ENCODE data around the gene CD300LD. TPM values are rescaled to one million over a fixed set of nuclear protein-coding genes. Genes with fewer than 3 reads are reported as not detected.

Gene CD300LD
- total and polyA plus RNA-seq, 10 donors: 0.06 to 1.4 TPM; not detected in 8

DNA sequence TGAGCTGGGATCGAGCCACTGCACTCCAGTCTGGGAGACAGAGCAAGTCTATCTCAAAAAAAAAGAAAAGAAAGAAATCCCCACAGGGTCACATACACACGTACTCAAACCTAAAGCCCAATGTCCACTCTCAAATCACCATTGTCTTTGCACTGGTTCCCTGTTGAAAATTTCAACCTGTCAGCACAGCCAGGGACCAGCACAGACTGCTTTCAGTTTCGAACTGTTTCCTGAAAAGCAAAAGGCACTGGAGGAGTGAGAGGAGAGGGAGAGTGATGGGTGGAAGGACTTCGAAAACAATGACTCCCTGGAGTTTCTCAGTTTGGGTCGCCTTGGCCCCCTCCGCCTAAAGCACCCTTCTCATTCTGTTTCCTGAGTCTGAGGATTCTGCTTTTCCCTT, 37.2 kb downstream of the CD300LD start:
- H3K4me3 ChIP-seq: no peak overlapping the region
- no peak overlapping the region for H3K27ac ChIP-seq
- H3K9me3 ChIP-seq: no peaks in the 10 kb centered on the region
- H3K27me3 ChIP-seq (replicated peaks in 1 of 7): peaks cover 0 to 13% (median 0%) of the 10 kb centered on the region in 7 donors
- no peak for DNase-seq
- H3K36me3 ChIP-seq: no peaks in the 10 kb centered on the region
- TF ChIP-seq CTCF (IDR thresholded peaks at IDR 0.05 in 8 of 11, conservative IDR thresholded peaks at IDR 0.05 in 3 of 11) (no peak), POLR2A (IDR thresholded peaks at IDR 0.05) (no peak), POLR2AphosphoS5 (IDR thresholded peaks at IDR 0.05) (no peak)
- WGBS, 5 donors: 52 to 67% (median 62%) methylated on average over 6 of the region's 6 CpGs
- H3K4me1 ChIP-seq: peaks cover 0 to 10% (median 0%) of the 10 kb centered on the region in 6 donors
- intact Hi-C loops (cut with DNase I; ENCODE audit: low total_unique reads): no loop called here

- Histone ChIP-seq H3K4me3 (no peak overlapping the region), H3K36me3 (no peaks in the 10 kb centered on the region), H3K27ac (no peak overlapping the region), H3K9me3 (no peaks in the 10 kb centered on the region), H3K4me1 (peaks cover 0 to 9% (median 2%) of the 10 kb centered on the region in 6 donors), H3K27me3 (replicated peaks in 1 of 7) (peaks cover 0 to 21% (median 0%) of the 10 kb centered on the region in 7 donors)
- WGBS, 5 donors: 63 to 74% (median 68%) methylated on average over 7 of the region's 7 CpGs
- intact Hi-C loops (cut with DNase I; ENCODE audit: low total_unique reads): no loop called here
- TF ChIP-seq POLR2AphosphoS5 (IDR thresholded peaks at IDR 0.05) (no peak), CTCF (IDR thresholded peaks at IDR 0.05 in 8 of 11, conservative IDR thresholded peaks at IDR 0.05 in 3 of 11) (no peak), POLR2A (IDR thresholded peaks at IDR 0.05) (no peak)
- no peak for DNase-seq
Measured at GRCh38 chr17:74552037-74552436, 40.0 kb downstream of the CD300LD start.

DNA sequence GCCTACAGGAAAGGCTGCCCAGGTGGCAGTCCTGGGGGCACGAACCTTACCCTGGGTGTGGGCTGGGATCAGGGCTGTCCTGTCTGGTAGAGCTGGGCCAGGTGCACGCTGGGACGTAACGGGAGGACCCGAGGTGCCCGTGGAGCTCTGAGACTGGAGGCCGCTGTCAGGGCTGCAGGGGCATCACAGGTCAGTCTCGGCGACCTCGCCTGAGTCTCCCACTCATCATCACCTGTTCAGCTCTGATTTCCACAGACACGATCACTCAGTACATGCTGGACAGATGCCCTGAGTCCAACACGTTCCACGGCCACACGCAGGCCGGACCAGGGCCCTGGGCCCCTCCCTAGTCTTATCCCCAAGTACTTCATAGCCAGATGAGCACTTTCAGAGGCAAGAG, 41.5 kb downstream of the CD300LD start:
- TF ChIP-seq POLR2A (IDR thresholded peaks at IDR 0.05) (no peak), POLR2AphosphoS5 (IDR thresholded peaks at IDR 0.05) (no peak), CTCF (IDR thresholded peaks at IDR 0.05 in 8 of 11, conservative IDR thresholded peaks at IDR 0.05 in 3 of 11) (no peak)
- WGBS, 5 donors: 83 to 92% (median 84%) methylated on average over 13 to 15 of the region's 15 CpGs

DNA sequence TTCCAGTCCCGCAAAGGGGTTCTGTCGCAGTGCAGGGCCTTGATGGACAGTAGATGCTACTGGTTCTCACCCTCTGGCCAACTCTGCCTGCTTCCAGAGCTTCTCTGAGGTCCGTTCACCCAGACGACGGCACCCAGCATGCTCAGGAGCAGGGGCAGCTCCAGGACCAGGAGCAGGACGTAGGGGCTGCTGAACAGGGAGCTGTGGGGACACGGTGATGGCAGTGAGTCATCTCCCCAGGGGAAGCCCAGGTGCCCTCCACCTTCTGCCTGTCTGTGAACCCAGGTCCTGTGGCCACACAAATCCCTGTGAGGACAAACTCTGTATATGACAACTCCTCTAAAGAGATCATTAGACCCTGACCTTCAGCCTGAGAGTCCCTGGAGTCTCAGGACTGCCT, 42.7 kb downstream of the CD300LD start:
- H3K27ac ChIP-seq: no peak overlapping the region
- no peak overlapping the region for H3K4me3 ChIP-seq
- no peak for TF ChIP-seq CTCF (IDR thresholded peaks at IDR 0.05 in 8 of 11, conservative IDR thresholded peaks at IDR 0.05 in 3 of 11)
- no peak for TF ChIP-seq POLR2A (IDR thresholded peaks at IDR 0.05)
- TF ChIP-seq POLR2AphosphoS5 (IDR thresholded peaks at IDR 0.05): no peak
- H3K27me3 ChIP-seq (replicated peaks in 1 of 7): peaks cover 0 to 21% (median 0%) of the 10 kb centered on the region in 7 donors
- no peaks in the 10 kb centered on the region for H3K36me3 ChIP-seq
- intact Hi-C loops (cut with DNase I; ENCODE audit: low total_unique reads): no loop called here
- WGBS, 5 donors: 66 to 85% (median 81%) methylated on average over 7 of the region's 7 CpGs
- H3K4me1 ChIP-seq: peaks cover 0 to 22% (median 2%) of the 10 kb centered on the region in 6 donors
- H3K9me3 ChIP-seq: no peaks in the 10 kb centered on the region
- peak; percentile 66 for DNase-seq

More for the DNA sequence above, 41.5 kb downstream of the CD300LD start:
- Histone ChIP-seq H3K36me3 (no peaks in the 10 kb centered on the region), H3K27ac (no peak overlapping the region), H3K4me1 (peaks cover 0 to 15% (median 2%) of the 10 kb centered on the region in 6 donors), H3K4me3 (no peak overlapping the region), H3K9me3 (no peaks in the 10 kb centered on the region), H3K27me3 (replicated peaks in 1 of 7) (peaks cover 0 to 21% (median 0%) of the 10 kb centered on the region in 7 donors)
- no peak for DNase-seq
- intact Hi-C loops (cut with DNase I; ENCODE audit: low total_unique reads): no loop called here

Measured in spleen (tissue), 11 donors.